Measurements from ENCODE around the gene PSORS1C2. TPM values are rescaled to one million over a fixed set of nuclear protein-coding genes. Genes with fewer than 3 reads are reported as not detected.

The PSORS1C2 gene
- polyA plus RNA-seq, 1 of the 3 experiments (the other 2 are of a cell fraction), result not detected

GRCh38 chr6:31092238-31092637, 46.6 kb downstream of the PSORS1C2 start:
- H3K9me2 ChIP-seq, result no peaks in the 10 kb centered on the region
- H4K20me1 ChIP-seq (ENCODE audit: insufficient read depth), result no peaks in the 10 kb centered on the region
- H3F3A ChIP-seq (replicated peaks; ENCODE audit: insufficient read depth), result peaks cover 21% of the 10 kb centered on the region
- peaks cover 8 to 15% of the 10 kb centered on the region in 2 experiments; a peak in 3 of 4 replicates for H3K4me1 ChIP-seq (ENCODE audit: control insufficient read depth in 1 of 2, insufficient read depth in 2 of 2, low read depth in 1 of 2, low read length in 1 of 2)
- H3K9me3 ChIP-seq, result no peaks in the 10 kb centered on the region
- TF ChIP-seq FOXJ3 (CRISPR knock-in tag; IDR thresholded peaks at IDR 0.05) (no peak), USF2 (IDR thresholded peaks at IDR 0.05; ENCODE audit: borderline replicate concordance, low read depth, low read length) (no peak), USF1 (IDR thresholded peaks at IDR 0.05; ENCODE audit: borderline replicate concordance, low read depth) (no peak), PBX3 (IDR thresholded peaks at IDR 0.05) (no peak), RXRA (IDR thresholded peaks at IDR 0.05; ENCODE audit: borderline replicate concordance, low read depth) (no peak), EZH2phosphoT487 (IDR thresholded peaks at IDR 0.05; ENCODE audit: borderline replicate concordance, low read depth) (no peak), MAX (IDR thresholded peaks at IDR 0.05; ENCODE audit: low read depth) (no peak), SMC3 (IDR thresholded peaks at IDR 0.05; ENCODE audit: low read depth, low read length) (no peak)
- no peaks in the 10 kb centered on the region for H3K36me3 ChIP-seq (replicated peaks in 1 of 2; ENCODE audit: control insufficient read depth in 1 of 2, insufficient read depth in 2 of 2, low read length in 1 of 2)
- ChIA-PET CTCF (interaction anchor here (0.7 to 2.4 kb wide), 5 partner anchors 9 to 552 kb away, joined by 3 to 12 read pairs (median 4); no protein-coding TSS in a partner anchor), POLR2A (no interaction called here)
- H3K9ac ChIP-seq, result no peak overlapping the region
- no peak overlapping the region for H3K27ac ChIP-seq (ENCODE audit: low read depth in 2 of 2, low read length in 1 of 2)
- H2AFZ ChIP-seq (ENCODE audit: low read depth), result no peak overlapping the region
- no peak overlapping the region for H3K4me2 ChIP-seq
- DNase-seq, result no peak
- 71% methylated on average over 2 of the region's 2 CpGs for WGBS (ENCODE audit: low lambda C conversion rate)
- H3K27me3 ChIP-seq (ENCODE audit: insufficient read depth), result no peaks in the 10 kb centered on the region
- no peaks in the 10 kb centered on the region; the same call in 1 of the 2 replicates for H3K79me2 ChIP-seq (ENCODE audit: insufficient read depth)
- no peak overlapping the region for H3K4me3 ChIP-seq (ENCODE audit: low read depth in 2 of 2, low read length in 1 of 2)

GRCh38 chr6:31091680-31092079, 47.2 kb downstream of the PSORS1C2 start:
- Histone ChIP-seq H3K9ac (no peak overlapping the region), H3K27ac (ENCODE audit: low read depth in 2 of 2, low read length in 1 of 2) (no peak overlapping the region), H3F3A (replicated peaks; ENCODE audit: insufficient read depth) (peaks cover 26% of the 10 kb centered on the region), H3K27me3 (ENCODE audit: insufficient read depth) (no peaks in the 10 kb centered on the region), H3K9me2 (no peaks in the 10 kb centered on the region), H3K4me3 (ENCODE audit: low read depth in 2 of 2, low read length in 1 of 2) (no peak overlapping the region), H3K79me2 (ENCODE audit: insufficient read depth) (no peaks in the 10 kb centered on the region; the same call in 1 of the 2 replicates), H3K9me3 (no peaks in the 10 kb centered on the region), H3K4me1 (ENCODE audit: control insufficient read depth in 1 of 2, insufficient read depth in 2 of 2, low read depth in 1 of 2, low read length in 1 of 2) (peaks cover 11 to 18% of the 10 kb centered on the region in 2 experiments; a peak in 3 of 4 replicates), H4K20me1 (ENCODE audit: insufficient read depth) (no peaks in the 10 kb centered on the region), H2AFZ (ENCODE audit: low read depth) (no peak overlapping the region), H3K4me2 (no peak overlapping the region), H3K36me3 (replicated peaks in 1 of 2; ENCODE audit: control insufficient read depth in 1 of 2, insufficient read depth in 2 of 2, low read length in 1 of 2) (no peaks in the 10 kb centered on the region)
- WGBS (ENCODE audit: low lambda C conversion rate), result 41% methylated on average over 3 of the region's 3 CpGs
- ChIA-PET CTCF (interaction anchor here (0.9 to 2.4 kb wide), 5 partner anchors 12 to 551 kb away, joined by 3 to 12 read pairs (median 4); no protein-coding TSS in a partner anchor), POLR2A (no interaction called here)
- DNase-seq, result no peak
- no peak for TF ChIP-seq JUND (IDR thresholded peaks at IDR 0.05)
